Astrocyte of the cerebellum (primary cell): ENCODE results near the gene MAP3K7.

ENCODE experiments used
- DNase-seq: peaks from one replicate; pipeline ENCODE4 v3.0.0-alpha.2; 2011; ENCODE audit warnings: low read depth
- H3K4me3 ChIP-seq: 2 replicates; pipeline ENCODE4 v1.5.1; 2011; ENCODE audit warnings: mild to moderate bottlenecking, low read depth, low read length, moderate library complexity
- in situ Hi-C: cut with HindIII; loops from 2 replicates; pipeline ENCODE4 v1.10.0; 2017; ENCODE audit warnings: low sequenced_read_pairs
- TF ChIP-seq, protein P1 (sequence below): IDR thresholded peaks from 2 replicates; pipeline ENCODE4 v1.5.1; 2012; ENCODE audit warnings: low read length, low read depth, moderate library complexity, mild to moderate bottlenecking; ENCODE audit errors: missing control alignments

MAP3K7 gene

GRCh38 chr6:90497411-90497810, 89.5 kb downstream of the MAP3K7 start:
- no peak for DNase-seq
- H3K4me3 ChIP-seq = no peak overlapping the region
- TF ChIP-seq, protein P1, sequence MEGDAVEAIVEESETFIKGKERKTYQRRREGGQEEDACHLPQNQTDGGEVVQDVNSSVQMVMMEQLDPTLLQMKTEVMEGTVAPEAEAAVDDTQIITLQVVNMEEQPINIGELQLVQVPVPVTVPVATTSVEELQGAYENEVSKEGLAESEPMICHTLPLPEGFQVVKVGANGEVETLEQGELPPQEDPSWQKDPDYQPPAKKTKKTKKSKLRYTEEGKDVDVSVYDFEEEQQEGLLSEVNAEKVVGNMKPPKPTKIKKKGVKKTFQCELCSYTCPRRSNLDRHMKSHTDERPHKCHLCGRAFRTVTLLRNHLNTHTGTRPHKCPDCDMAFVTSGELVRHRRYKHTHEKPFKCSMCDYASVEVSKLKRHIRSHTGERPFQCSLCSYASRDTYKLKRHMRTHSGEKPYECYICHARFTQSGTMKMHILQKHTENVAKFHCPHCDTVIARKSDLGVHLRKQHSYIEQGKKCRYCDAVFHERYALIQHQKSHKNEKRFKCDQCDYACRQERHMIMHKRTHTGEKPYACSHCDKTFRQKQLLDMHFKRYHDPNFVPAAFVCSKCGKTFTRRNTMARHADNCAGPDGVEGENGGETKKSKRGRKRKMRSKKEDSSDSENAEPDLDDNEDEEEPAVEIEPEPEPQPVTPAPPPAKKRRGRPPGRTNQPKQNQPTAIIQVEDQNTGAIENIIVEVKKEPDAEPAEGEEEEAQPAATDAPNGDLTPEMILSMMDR = no peak
- in situ Hi-C loops = loop anchor here (25.0 kb wide), 1 partner anchor 535 kb away; no protein-coding TSS in a partner anchor

GRCh38 chr6:90496258-90497016, 90.4 kb downstream of the MAP3K7 start:
- in situ Hi-C loops = loop anchor here (25.0 kb wide), 1 partner anchor 534 kb away; no protein-coding TSS in a partner anchor
- H3K4me3 ChIP-seq = no peak overlapping the region
- TF ChIP-seq, protein P1 = no peak
- no peak for DNase-seq

GRCh38 chr6:90495216-90495817, 91.6 kb downstream of the MAP3K7 start:
- no peak overlapping the region for H3K4me3 ChIP-seq
- in situ Hi-C loops = loop anchor here (25.0 kb wide), 1 partner anchor 533 kb away; no protein-coding TSS in a partner anchor
- TF ChIP-seq, protein P1 = no peak
- no peak for DNase-seq

- H3K4me3 ChIP-seq = no peak overlapping the region
- peak; percentile 67 for DNase-seq
- TF ChIP-seq, protein P1 = no peak
- in situ Hi-C loops = loop anchor here (25.0 kb wide), 1 partner anchor 532 kb away; no protein-coding TSS in a partner anchor
Measured at GRCh38 chr6:90494067-90494780, 92.6 kb downstream of the MAP3K7 start.

DNA sequence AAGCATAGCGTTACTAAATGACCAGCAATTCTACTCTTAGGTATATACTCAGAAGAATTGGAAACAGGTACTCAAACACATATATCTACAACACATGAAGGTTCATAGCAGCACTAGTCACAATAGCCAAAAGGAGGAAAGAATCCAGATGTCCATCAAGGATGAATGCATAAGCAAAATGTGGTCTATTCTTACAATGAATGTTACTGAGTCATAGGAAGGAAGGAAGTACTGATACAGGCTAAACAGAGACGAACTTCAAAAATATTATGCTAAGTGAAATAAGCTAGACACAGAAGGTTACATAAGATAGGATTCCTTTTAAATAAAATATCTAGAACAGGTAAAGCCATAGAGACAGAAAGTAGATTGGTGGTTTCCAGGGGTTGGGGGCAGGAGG, 93.5 kb downstream of the MAP3K7 start:
- in situ Hi-C loops = loop anchor here (25.0 kb wide), 1 partner anchor 531 kb away; no protein-coding TSS in a partner anchor
- TF ChIP-seq, protein P1 = no peak
- no peak overlapping the region for H3K4me3 ChIP-seq
- DNase-seq = no peak

DNA sequence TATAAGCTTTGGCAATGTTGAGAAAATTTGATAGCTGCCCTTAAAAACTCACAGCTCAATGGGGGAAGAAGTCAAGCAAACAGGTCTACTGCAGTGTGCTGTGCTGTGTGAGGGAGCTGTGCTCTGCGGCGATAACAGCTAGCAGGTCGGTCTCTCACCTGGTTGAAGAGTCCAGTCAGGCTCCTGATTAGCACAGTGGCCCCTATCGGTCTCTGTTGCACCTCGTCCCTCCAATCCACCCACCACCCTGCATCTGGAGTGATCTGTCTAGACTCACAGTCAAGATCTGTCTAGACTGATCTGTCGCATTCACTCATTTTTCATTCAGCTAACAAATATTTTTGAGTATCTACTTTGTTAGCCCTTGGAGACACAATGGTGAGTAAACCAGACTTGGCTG, 94.1 kb downstream of the MAP3K7 start:
- TF ChIP-seq, protein P1 = no peak
- in situ Hi-C loops = loop anchor here (25.0 kb wide), 1 partner anchor 530 kb away; no protein-coding TSS in a partner anchor
- H3K4me3 ChIP-seq = no peak overlapping the region
- DNase-seq = no peak
